GM12878 (cell line): ENCODE results near the gene LPCAT3. TPM values are rescaled to one million over a fixed set of nuclear protein-coding genes. Genes with fewer than 3 reads are reported as not detected.

ENCODE experiments used
- ATAC-seq: fragments of 200-7000 bp; cut with Tn5 transposase; 3 replicates; pipeline ENCODE4 v1.9.1; 2020; ENCODE audit warnings: mild to moderate bottlenecking, moderate library complexity
- BruUV-seq: library from RNA; stranded (reverse); fragments of 400-500 nt; replicated peaks from 2 replicates; lab custom pipeline; 2021; lab: Mats Ljungman, UMichigan
- CTCF ChIA-PET: fragments of 300-600 bp; sonication (Branson Sonifier 250); formaldehyde crosslinking; extraction: SDS; loops from one replicate; lab custom pipeline; 2021; ENCODE audit warnings: inconsistent platforms; lab: Yijun Ruan, JAX
- POLR2A ChIA-PET: fragments of 350-600 bp; formaldehyde crosslinking; extraction: SDS; loops from one replicate; lab custom pipeline; 2021; ENCODE audit warnings: inconsistent platforms; lab: Charles Lee
- RAD21 ChIA-PET: fragments of 300-600 bp; sonication (Branson Sonifier 250); formaldehyde crosslinking; loops from one replicate; lab custom pipeline; 2023; ENCODE audit warnings: antibody characterized with exemption; ENCODE audit not compliant: unreplicated experiment; lab: Charles Lee
- SMC1A ChIA-PET: fragments of 300-600 bp; sonication (Branson Sonifier 250); formaldehyde crosslinking; loops from one replicate; lab custom pipeline; 2023; ENCODE audit not compliant: unreplicated experiment, uncharacterized antibody; lab: Charles Lee
- DNase-seq: peaks from one replicate; pipeline ENCODE4 v3.0.0-alpha.2; 2011; ENCODE audit warnings: low read depth, low spot score
- FAIRE-seq: peaks from 3 replicates; lab custom pipeline; 2011; peaks lifted over from hg19 to GRCh38; lab: Jason Lieb, UNC
- H2AFZ ChIP-seq: 2 replicates; pipeline ENCODE4 v1.6.0; 2011; ENCODE audit warnings: low read depth, low read length, control low read depth; ENCODE audit not compliant: control insufficient read depth
- H3K27ac ChIP-seq: 2 replicates; pipeline ENCODE4 v1.5.1; 2011; ENCODE audit warnings: control low read depth; ENCODE audit not compliant: control insufficient read depth, insufficient read depth
- H3K27me3 ChIP-seq, 2 experiments: replicated peaks in 1 of 2; 2 replicates each; pipeline versions ENCODE4 v1.6.0 to v1.6.1; 2011; ENCODE audit warnings: low read length in 1 of 2; ENCODE audit not compliant: control insufficient read depth in 2 of 2, insufficient read depth in 2 of 2
- H3K36me3 ChIP-seq, 2 experiments: 2 replicates each; pipeline ENCODE4 v1.5.1; 2011; ENCODE audit warnings: low read length in 1 of 2; ENCODE audit not compliant: control insufficient read depth in 2 of 2, insufficient read depth in 2 of 2
- H3K4me1 ChIP-seq: 2 replicates; pipeline ENCODE4 v1.6.1; 2011; ENCODE audit warnings: mild to moderate bottlenecking, low read length, moderate library complexity, mixed read lengths; ENCODE audit not compliant: control insufficient read depth, insufficient read depth
- H3K4me2 ChIP-seq: 2 replicates; pipeline ENCODE4 v1.6.0; 2011; ENCODE audit warnings: control low read depth; ENCODE audit not compliant: control insufficient read depth, insufficient read depth
- H3K4me3 ChIP-seq: fragments of 200-600 bp; sonication (generic); 2 replicates; pipeline ENCODE4 v1.5.1; 2016
- H3K79me2 ChIP-seq: 2 replicates; pipeline ENCODE4 v1.6.0; 2011; ENCODE audit warnings: low read length; ENCODE audit not compliant: control insufficient read depth, insufficient read depth
- H3K9ac ChIP-seq: 2 replicates; pipeline ENCODE4 v1.8.0; 2011; ENCODE audit warnings: low read length, control low read depth, mixed read lengths; ENCODE audit not compliant: control insufficient read depth, insufficient read depth
- H3K9me3 ChIP-seq: replicated peaks from 3 replicates; pipeline ENCODE4 v1.5.1; 2011; ENCODE audit warnings: mild to moderate bottlenecking, low read length; ENCODE audit not compliant: control insufficient read depth, insufficient read depth
- H4K20me1 ChIP-seq: 2 replicates; pipeline ENCODE4 v1.6.0; 2011; ENCODE audit not compliant: control insufficient read depth, insufficient read depth
- BCL3 ChIP-seq: IDR thresholded peaks from 2 replicates; pipeline ENCODE4 v1.6.1; 2011; ENCODE audit warnings: borderline replicate concordance, low read depth, mild to moderate bottlenecking, moderate library complexity, low read length; ENCODE audit not compliant: insufficient read depth, poor library complexity, severe bottlenecking
- BMI1 ChIP-seq: fragments of 450-650 bp; IDR thresholded peaks from 2 replicates; pipeline ENCODE4 v1.6.1; 2016; ENCODE audit warnings: mild to moderate bottlenecking, moderate library complexity, borderline replicate concordance
- CHD2 ChIP-seq: IDR thresholded peaks from 2 replicates; pipeline ENCODE4 v1.6.1; 2011; ENCODE audit warnings: low read depth, low read length, improper control_type of control experiment, borderline replicate concordance
- DPF2 ChIP-seq: fragments of 450-650 bp; IDR thresholded peaks from 2 replicates; pipeline ENCODE4 v1.6.1; 2017; ENCODE audit warnings: mild to moderate bottlenecking
- IKZF1 ChIP-seq: fragments of 450-650 bp; conservative IDR thresholded peaks from 2 replicates; pipeline ENCODE4 v1.6.1; 2017; ENCODE audit warnings: antibody characterized with exemption, mild to moderate bottlenecking
- KDM1A ChIP-seq: fragments of 200-600 bp; sonication (generic); IDR thresholded peaks from 2 replicates; pipeline ENCODE4 v1.6.1; 2016; ENCODE audit warnings: borderline replicate concordance
- MTA3 ChIP-seq: IDR thresholded peaks from 2 replicates; pipeline ENCODE4 v1.6.1; 2012; ENCODE audit warnings: low read length, inconsistent platforms, borderline replicate concordance
- MXI1 ChIP-seq: fragments of 150-350 bp; IDR thresholded peaks from 2 replicates; pipeline ENCODE4 v1.6.1; 2011; ENCODE audit warnings: low read depth, mild to moderate bottlenecking, inconsistent platforms, low read length, improper control_type of control experiment
- PAX8 ChIP-seq: fragments of 450-650 bp; IDR thresholded peaks from 2 replicates; pipeline ENCODE4 v1.6.1; 2017; ENCODE audit warnings: mild to moderate bottlenecking, moderate library complexity
- POU2F2 ChIP-seq: IDR thresholded peaks from 3 replicates; pipeline ENCODE4 v1.6.1; 2011; ENCODE audit warnings: low read depth, mild to moderate bottlenecking, low read length, borderline replicate concordance
- RAD21 ChIP-seq: IDR thresholded peaks from 2 replicates; pipeline ENCODE4 v1.6.1; 2011; ENCODE audit warnings: mild to moderate bottlenecking, low read depth, low read length, moderate library complexity; ENCODE audit not compliant: insufficient read depth
- RB1 ChIP-seq: fragments of 450-650 bp; formaldehyde crosslinking; IDR thresholded peaks from 2 replicates; pipeline ENCODE4 v1.6.1; 2017; ENCODE audit warnings: mild to moderate bottlenecking, borderline replicate concordance
- SIX5 ChIP-seq: IDR thresholded peaks from 2 replicates; pipeline ENCODE4 v1.6.1; 2011; ENCODE audit warnings: mild to moderate bottlenecking, low read depth, low read length, moderate library complexity; ENCODE audit not compliant: severe bottlenecking
- SKIL ChIP-seq: fragments of 450-650 bp; IDR thresholded peaks from 2 replicates; pipeline ENCODE4 v1.6.1; 2017; ENCODE audit warnings: mild to moderate bottlenecking, low read depth, inconsistent platforms; ENCODE audit not compliant: poor library complexity, severe bottlenecking
- TCF3 ChIP-seq: IDR thresholded peaks from 2 replicates; pipeline ENCODE4 v1.6.1; 2012; ENCODE audit warnings: low read depth, mild to moderate bottlenecking, low read length, borderline replicate concordance; ENCODE audit not compliant: insufficient read depth
- YBX1 ChIP-seq: fragments of 450-650 bp; IDR thresholded peaks from 2 replicates; pipeline ENCODE4 v1.6.1; 2016; ENCODE audit warnings: antibody characterized with exemption
- ZNF207 ChIP-seq: fragments of 450-650 bp; IDR thresholded peaks from 2 replicates; pipeline ENCODE4 v1.6.1; 2014; ENCODE audit warnings: antibody characterized with exemption, mild to moderate bottlenecking, borderline replicate concordance
- ZNF217 ChIP-seq: fragments of 450-650 bp; IDR thresholded peaks from 2 replicates; pipeline ENCODE4 v1.6.1; 2017; ENCODE audit warnings: antibody characterized with exemption, mild to moderate bottlenecking
- WGBS: methylation state at CpG from one replicate; pipeline ENCODE4 v1.1.6; 2016; ENCODE audit warnings: low lambda C conversion rate; ENCODE audit not compliant: insufficient replicate concordance, insufficient coverage; ENCODE audit errors: missing lambda C conversion rate; 5-methylcytosine and 5-hydroxymethylcytosine counted together
- in situ Hi-C: fragments of 300-500 bp; cut with MboI; formaldehyde crosslinking; loops from 9 replicates; pipeline ENCODE4 v1.14.3; 2018; ENCODE audit warnings: mixed read lengths
- intact Hi-C: fragments of 100-400 bp; cut with micrococcal nuclease; formaldehyde crosslinking; loops from one replicate; pipeline ENCODE4 v1.14.2; 2022; ENCODE audit not compliant: unreplicated experiment
- polyA plus RNA-seq, 11 experiments: library from polyadenylated mRNA; depleted of rRNA in 4 of 11; unstranded in 6 of 11; stranded (reverse) in 5 of 11; fragments of >200 nt; fragmentation: Nextera tagmentation in 4 of 11; fragmentation: Illumina TruSeq in 1 of 11; extraction: Ambion mirVana in 4 of 11; extraction: Trizol in 1 of 11; gene quantifications; 1 replicate in 1 of 11; 2 replicates in 10 of 11; pipeline versions ENCODE4 v1.2.1 to v1.2.3, GENCODE V29; 2011 to 2016; ENCODE audit warnings: inconsistent platforms in 2 of 11, missing spikeins in 2 of 11, low read depth in 1 of 11
- total RNA-seq, 4 experiments: library from RNA; depleted of rRNA in 3 of 4; stranded (reverse); fragments of >200 nt in 3 of 4; fragmentation: Illumina TruSeq in 1 of 4; extraction: Trizol in 1 of 4; gene quantifications; 2 replicates each; pipeline versions ENCODE4 v1.2.1 to v1.2.3, GENCODE V29; 2013 to 2021

Gene LPCAT3
- total and polyA plus RNA-seq, 10 of the 15 experiments (the other 5 are each of a cell fraction or from before 2014, with no cell fraction given) = 2.6 to 48.3 (median 23.0) TPM

GRCh38 chr12:7067096-7067495 is 48.8 kb upstream of the LPCAT3 start (continued):
- no peak for TF ChIP-seq RB1
- TF ChIP-seq SKIL = no peak
- no peak for TF ChIP-seq SIX5
- no peak for TF ChIP-seq BMI1
- no peak for TF ChIP-seq YBX1
- TF ChIP-seq TCF3 = no peak
- TF ChIP-seq ZNF217 = no peak

- Histone ChIP-seq H3K4me3 (no peak overlapping the region), H3K27ac (no peak overlapping the region), H3K79me2 (no peaks in the 10 kb centered on the region), H3K36me3 (no peaks in the 10 kb centered on the region), H3K9me3 (no peaks in the 10 kb centered on the region), H3K9ac (no peak overlapping the region), H4K20me1 (no peaks in the 10 kb centered on the region; the same call in 1 of the 2 replicates), H3K27me3 (peaks cover 0 to 3% of the 10 kb centered on the region in 2 experiments; a peak in 2 of 4 replicates), H2AFZ (no peak overlapping the region), H3K4me1 (no peaks in the 10 kb centered on the region), H3K4me2 (no peak overlapping the region)
- BruUV-seq = no TSS peak
- CTCF ChIA-PET = interaction anchor here (1.5 kb wide), 1 partner anchor 8 kb away, joined by 3 read pairs; no protein-coding TSS in a partner anchor
- ATAC-seq = no peak
- intact Hi-C loops (no loop called here), in situ Hi-C loops (no loop called here)
- WGBS = 43% methylated on average over 2 of the region's 2 CpGs
- no peak for DNase-seq
- SMC1A ChIA-PET = no interaction called here
- FAIRE-seq = no peak
- POLR2A ChIA-PET = no interaction called here
- RAD21 ChIA-PET = no interaction called here
- TF ChIP-seq DPF2 (no peak), PAX8 (no peak), MTA3 (no peak), IKZF1 (no peak), KDM1A (no peak), ZNF207 (no peak), POU2F2 (no peak), BCL3 (no peak), CHD2 (no peak), RAD21 (no peak), MXI1 (no peak), SIX5 (no peak)
Observed at GRCh38 chr12:7066596-7066995, 48.3 kb upstream of the LPCAT3 start.
